Skin epidermis (tissue), 12 donors: ENCODE data around the gene MMP21.

Experiments used
- H3K27ac ChIP-seq, 21 experiments: fragments of 200-600 bp; sonication (generic) in 11 of 21; one replicate each; pipeline ENCODE4 v1.5.0; 2020; ENCODE audit warnings: mild to moderate bottlenecking in 3 of 21, inconsistent platforms in 2 of 21, moderate library complexity in 2 of 21
- H3K4me3 ChIP-seq, 7 experiments: fragments of 200-600 bp; sonication (generic) in 2 of 7; one replicate each; pipeline ENCODE4 v1.5.0; 2020; ENCODE audit warnings: inconsistent platforms in 2 of 7, mild to moderate bottlenecking in 2 of 7, moderate library complexity in 1 of 7

Gene MMP21

GRCh38 chr10:125795128-125795527, 19.5 kb upstream of the MMP21 start:
- H3K27ac ChIP-seq: no peak overlapping the region
- H3K4me3 ChIP-seq: no peak overlapping the region

GRCh38 chr10:125792342-125793300, 17.0 kb upstream of the MMP21 start:
- Histone ChIP-seq H3K4me3 (no peak overlapping the region), H3K27ac (no peak overlapping the region)

DNA sequence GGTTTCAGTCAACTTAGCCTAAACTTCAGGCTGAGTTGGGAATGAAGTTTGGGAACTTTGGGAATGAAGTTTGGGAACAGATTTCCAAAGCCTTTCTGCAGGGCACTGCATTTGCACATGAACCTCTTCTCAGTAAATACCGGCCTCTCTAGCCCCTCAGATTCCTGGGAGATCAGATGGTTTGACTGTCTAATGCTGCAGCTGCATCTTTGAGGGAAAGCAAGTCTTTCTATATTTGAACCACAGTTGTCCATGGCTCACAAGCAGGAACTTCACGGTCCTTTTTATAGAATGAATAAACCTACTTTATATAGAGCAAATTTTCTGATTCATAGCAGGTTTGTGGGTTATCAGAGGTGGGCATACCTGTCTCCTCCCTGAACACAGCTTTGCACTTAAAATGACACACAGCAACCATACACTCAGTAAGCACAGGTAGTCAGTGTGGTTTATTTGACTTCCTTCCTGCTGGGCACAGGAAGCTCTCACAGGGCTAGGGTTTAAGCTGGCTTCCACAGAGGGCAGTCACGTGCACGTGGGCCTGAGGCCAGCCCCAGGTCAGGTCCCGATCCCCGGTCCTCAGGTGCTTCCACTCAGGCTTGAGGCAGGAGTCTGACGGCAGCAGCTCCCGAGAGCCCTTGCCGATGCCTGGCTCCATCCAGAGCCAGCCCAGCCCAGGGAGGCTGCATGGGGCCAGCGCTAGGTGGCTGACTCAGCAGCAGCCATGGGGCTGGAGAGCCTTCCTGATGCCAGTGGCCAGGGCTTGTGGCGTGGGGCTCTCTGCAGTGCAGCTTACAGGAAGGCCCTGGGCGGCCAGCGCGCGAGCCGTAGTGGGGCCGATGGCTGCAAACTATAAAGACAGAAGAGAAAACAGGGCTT, 12.8 kb upstream of the MMP21 start:
- Histone ChIP-seq H3K27ac (no peak overlapping the region), H3K4me3 (no peak overlapping the region)

- no peak overlapping the region for H3K27ac ChIP-seq
These were observed 10.2 kb upstream of the MMP21 start for GRCh38 chr10:125785791-125786190.

DNA sequence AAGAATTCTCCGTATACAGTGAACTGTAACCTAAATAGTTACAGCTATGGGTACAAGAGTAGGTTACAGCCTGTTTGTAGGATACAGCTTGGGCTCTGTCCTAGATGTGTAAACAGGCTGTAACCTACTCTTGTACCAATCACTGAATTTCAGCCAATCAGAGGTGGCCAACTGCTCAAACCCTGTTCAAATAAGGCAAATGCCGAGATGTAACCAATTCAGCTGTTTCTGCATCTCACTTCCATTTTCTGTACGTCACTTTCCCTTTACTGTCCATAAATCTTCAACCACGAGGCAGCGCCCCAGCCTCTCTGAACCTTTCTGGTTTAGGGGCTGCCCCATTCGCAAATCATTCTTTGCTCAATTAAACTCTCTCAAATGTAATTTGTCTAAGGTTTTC, 8.3 kb upstream of the MMP21 start:
- H3K27ac ChIP-seq: no peak overlapping the region
- no peak overlapping the region for H3K4me3 ChIP-seq

More at GRCh38 chr10:125785791-125786190, 10.2 kb upstream of the MMP21 start:
- H3K4me3 ChIP-seq: no peak overlapping the region

- Histone ChIP-seq H3K4me3 (no peak overlapping the region), H3K27ac (no peak overlapping the region)
These were observed 7.8 kb upstream of the MMP21 start for GRCh38 chr10:125783408-125783807.

- no peak overlapping the region for H3K27ac ChIP-seq
- no peak overlapping the region for H3K4me3 ChIP-seq
These were observed 7.0 kb upstream of the MMP21 start for GRCh38 chr10:125782616-125783015.

DNA sequence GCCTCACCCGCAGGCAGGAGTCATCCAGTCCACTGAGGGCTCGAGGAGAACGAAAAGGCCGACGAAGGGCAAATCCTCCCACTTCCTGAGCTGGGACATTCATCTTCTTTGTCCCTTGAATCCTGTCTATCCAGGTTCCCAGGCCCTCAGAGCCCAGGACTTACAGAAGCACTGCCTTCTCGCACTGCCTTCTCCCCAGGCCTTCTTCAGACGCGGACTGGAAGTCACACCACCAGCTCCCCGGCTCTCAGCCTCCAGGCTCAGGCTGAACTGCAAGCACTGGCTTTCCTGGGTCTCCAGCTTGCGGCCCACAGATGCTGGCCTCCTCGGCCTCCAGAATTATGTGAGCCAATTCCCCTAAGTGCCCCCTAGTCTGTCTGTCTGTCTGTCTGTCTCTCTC, 6.4 kb upstream of the MMP21 start:
- Histone ChIP-seq H3K4me3 (no peak overlapping the region), H3K27ac (no peak overlapping the region)

DNA sequence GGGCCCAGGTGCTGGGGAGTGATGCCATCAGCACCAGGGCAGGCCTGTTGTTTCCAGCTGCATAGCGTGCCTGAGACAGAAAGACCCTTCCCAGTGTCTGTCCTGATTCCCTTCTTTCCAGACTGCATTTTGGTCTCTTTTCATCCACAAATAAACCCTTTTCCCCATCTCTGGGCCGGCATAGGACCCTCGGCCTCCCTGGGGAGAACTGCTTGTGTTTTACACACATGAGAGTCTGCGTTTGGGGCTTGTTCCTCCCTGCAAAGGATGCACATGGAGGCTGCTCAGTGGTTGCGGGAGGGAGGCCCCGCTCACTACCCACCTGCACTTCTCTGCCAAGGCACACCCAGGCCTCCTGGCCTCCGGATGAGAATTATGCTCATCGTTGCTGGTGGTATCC, 5.8 kb upstream of the MMP21 start:
- Histone ChIP-seq H3K27ac (no peak overlapping the region), H3K4me3 (no peak overlapping the region)

DNA sequence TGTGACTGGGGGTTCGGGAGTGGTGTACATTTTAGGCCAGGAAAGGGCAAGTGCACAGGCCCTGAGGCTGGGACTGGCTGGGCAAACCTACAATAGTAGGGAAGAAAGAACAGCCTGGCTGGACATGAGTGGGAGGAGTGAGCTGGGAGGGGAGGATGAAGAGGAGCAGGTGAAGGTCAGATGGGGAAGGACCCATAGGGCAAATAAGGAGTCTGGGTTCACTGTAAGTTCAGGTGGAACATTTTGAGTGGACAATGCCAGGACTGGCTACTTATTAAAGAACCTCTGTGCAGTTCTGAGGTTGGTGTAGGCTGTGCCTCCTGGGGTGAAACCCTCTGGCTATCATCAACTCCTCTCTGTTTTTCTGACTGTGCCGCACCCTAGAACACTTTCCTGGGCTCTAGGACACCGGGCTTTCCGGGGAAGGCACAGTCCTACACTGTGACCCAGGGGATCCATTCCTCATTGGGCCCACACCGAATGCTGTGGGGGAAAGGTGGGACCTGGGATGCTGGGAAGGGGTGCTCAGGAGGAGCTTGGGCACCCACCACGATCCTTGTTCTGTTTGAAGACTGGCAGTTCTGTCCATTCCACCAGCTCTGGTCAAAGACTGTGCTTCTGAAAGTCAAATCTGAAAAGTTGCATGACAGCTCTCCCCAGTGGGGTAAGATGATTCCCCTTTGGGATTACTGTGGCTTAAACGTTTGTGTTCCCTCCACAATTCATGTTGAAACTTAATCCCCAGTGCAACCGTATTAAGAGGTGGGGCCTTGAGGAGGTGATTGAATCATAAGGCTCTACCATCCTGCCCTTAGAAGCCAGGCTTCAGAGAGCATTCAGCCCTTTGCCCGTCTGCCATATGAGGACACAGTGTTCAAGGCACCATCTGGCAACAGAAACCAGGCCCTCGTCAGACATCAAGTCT, 4.0 kb upstream of the MMP21 start:
- H3K27ac ChIP-seq: no peak overlapping the region
- no peak overlapping the region for H3K4me3 ChIP-seq

- Histone ChIP-seq H3K27ac (no peak overlapping the region), H3K4me3 (no peak overlapping the region)
These were observed 2.9 kb upstream of the MMP21 start for GRCh38 chr10:125778556-125778955.

- H3K4me3 ChIP-seq: no peak overlapping the region
- no peak overlapping the region for H3K27ac ChIP-seq
These were observed 2.2 kb upstream of the MMP21 start for GRCh38 chr10:125777806-125778205.

DNA sequence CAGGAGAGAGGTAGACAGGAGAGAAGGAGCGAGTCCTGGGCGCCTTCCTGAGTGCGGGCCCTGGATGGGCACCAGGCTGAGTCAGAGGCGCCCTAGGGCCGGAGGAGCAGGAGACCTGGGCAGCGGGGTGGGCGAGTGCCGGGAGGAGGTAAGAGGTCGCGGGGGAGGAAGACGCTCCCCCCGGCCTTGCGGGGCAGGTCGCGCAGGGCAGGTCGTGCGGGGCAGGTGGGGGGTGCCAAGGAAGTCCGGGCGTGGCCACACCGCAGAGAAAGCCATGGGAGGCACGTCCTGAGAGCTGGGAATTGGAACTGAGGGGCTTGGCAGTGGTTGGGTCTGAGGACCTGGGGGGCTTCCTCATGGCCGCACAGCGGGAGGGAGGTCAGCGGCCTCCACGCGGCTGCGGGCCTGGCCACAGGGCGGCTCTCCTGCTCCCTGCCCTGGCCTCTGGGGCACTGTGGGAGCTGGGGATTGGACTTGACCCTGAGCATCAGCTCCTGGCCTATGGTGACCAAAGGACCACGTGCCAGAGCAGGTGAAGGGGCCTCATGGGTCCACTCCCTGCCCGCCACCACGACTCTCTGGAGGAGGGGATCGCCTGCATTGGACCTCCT, 935 bp downstream of the MMP21 start:
- Histone ChIP-seq H3K4me3 (no peak overlapping the region), H3K27ac (no peak overlapping the region)

- Histone ChIP-seq H3K4me3 (no peak overlapping the region), H3K27ac (no peak overlapping the region)
These were observed 1.7 kb downstream of the MMP21 start for GRCh38 chr10:125773687-125774543.

- no peak overlapping the region for H3K27ac ChIP-seq
- H3K4me3 ChIP-seq: no peak overlapping the region
These were observed 2.8 kb downstream of the MMP21 start for GRCh38 chr10:125772864-125773180.

DNA sequence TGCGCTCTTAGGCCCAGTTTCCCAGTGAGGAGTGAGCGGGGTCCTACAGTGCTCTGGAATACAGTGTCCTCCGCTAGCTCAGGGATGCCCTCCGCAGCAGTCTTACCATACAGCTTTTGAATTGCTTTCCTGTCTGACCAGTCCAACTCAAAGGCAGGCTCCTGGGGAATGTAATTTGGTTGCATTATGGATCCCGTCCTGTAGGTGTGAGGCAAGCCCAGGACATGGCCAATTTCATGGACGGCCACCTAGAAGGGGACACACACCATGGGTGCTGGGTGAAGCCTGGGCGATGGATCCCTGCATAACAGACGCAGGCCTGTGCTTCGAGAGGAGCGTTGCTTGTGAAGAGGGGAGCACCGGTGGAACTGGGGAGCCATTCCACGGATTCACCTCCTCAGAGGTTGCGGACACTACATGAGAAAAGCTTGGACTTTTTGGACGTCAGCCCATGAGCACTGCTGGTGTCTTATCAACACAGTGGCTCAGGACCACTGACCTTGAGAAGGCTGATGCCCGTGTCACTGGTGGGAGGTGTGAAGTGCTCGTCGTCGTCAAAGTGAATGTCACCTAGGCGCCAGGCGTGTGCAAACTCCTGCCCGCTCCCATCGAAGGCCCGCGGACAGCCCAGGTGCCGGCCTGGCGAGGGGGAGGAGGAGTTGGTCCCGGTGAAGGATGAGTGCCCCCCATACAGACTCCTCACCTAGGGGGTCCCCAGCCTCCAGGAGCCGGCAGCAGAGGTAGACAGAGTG, 3.3 kb downstream of the MMP21 start:
- Histone ChIP-seq H3K4me3 (no peak overlapping the region), H3K27ac (no peak overlapping the region)

DNA sequence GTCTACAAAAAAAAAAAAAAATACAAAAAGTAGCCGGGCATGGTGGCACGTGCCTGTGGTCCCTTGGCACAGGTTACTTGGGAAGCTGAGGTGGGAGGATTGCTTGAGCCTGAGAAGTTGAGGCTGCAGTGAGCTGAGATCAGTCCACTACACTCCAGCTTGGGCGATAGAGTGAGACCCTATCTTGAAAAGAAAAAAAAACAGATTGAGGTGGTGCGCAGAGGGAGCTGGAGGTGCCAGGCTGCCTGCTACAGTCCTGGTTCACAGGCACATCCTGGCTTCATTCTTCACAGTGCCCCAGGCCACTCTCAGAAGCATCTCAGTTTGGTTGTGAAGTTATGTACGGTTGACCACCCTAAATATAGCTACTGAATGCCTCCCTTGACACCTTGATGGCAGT, 4.8 kb downstream of the MMP21 start:
- no peak overlapping the region for H3K27ac ChIP-seq
- H3K4me3 ChIP-seq: no peak overlapping the region

- H3K27ac ChIP-seq: no peak overlapping the region
- no peak overlapping the region for H3K4me3 ChIP-seq
These were observed 6.4 kb downstream of the MMP21 start for GRCh38 chr10:125769175-125769574.
